ENCODE data around the gene G6PC3. TPM values are rescaled to one million over a fixed set of nuclear protein-coding genes. Genes with fewer than 3 reads are reported as not detected.
"Not testable (repeated sequence)": the region's sequence is repeated elsewhere in the genome, so short reads cannot be mapped to it uniquely, and the experiment has no call there.

Gene G6PC3
- total and polyA plus RNA-seq, 9 donors = 14.4 to 56.7 (median 37.1) TPM

GRCh38 chr17:44033861-44034408 lies 36.6 kb upstream of the G6PC3 start:
- Histone ChIP-seq H3K27me3 (no peaks in the 10 kb centered on the region), H3K9me3 (no peaks in the 10 kb centered on the region), H3K27ac (no peak overlapping the region), H3K4me3 (no peak overlapping the region), H3K36me3 (no peaks in the 10 kb centered on the region), H3K4me1 (ENCODE audit: insufficient read depth) (no peaks in the 10 kb centered on the region)
- intact Hi-C loops (cut with DNase I) = no loop called here
- TF ChIP-seq POLR2A (IDR thresholded peaks at IDR 0.05) (no peak), EP300 (IDR thresholded peaks at IDR 0.05) (no peak), CTCF (IDR thresholded peaks at IDR 0.05) (no peak)
- WGBS, 3 donors = 75 to 84% (median 82%) methylated on average over 3 of the region's 3 CpGs
- DNase-seq = no peak

GRCh38 chr17:44034688-44035087 lies 35.8 kb upstream of the G6PC3 start:
- DNase-seq; H3K27me3 ChIP-seq; intact Hi-C loops (cut with DNase I): not testable (repeated sequence)

GRCh38 chr17:44037471-44037870 lies 33.1 kb upstream of the G6PC3 start:
- no peaks in the 10 kb centered on the region for H3K9me3 ChIP-seq
- intact Hi-C loops (cut with DNase I) = no loop called here
- H3K27me3 ChIP-seq = no peaks in the 10 kb centered on the region
- no peaks in the 10 kb centered on the region for H3K4me1 ChIP-seq (ENCODE audit: insufficient read depth)
- WGBS, 3 donors = 83 to 95% (median 90%) methylated on average over 2 of the region's 2 CpGs
- H3K27ac ChIP-seq = no peak overlapping the region
- TF ChIP-seq EP300 (IDR thresholded peaks at IDR 0.05) (no peak), POLR2A (IDR thresholded peaks at IDR 0.05) (no peak), CTCF (IDR thresholded peaks at IDR 0.05) (no peak)
- no peak overlapping the region for H3K4me3 ChIP-seq
- H3K36me3 ChIP-seq = no peaks in the 10 kb centered on the region
- DNase-seq = no peak

More at GRCh38 chr17:44034688-44035087, 35.8 kb upstream of the G6PC3 start:
- not testable (repeated sequence) for H3K4me1 ChIP-seq (ENCODE audit: insufficient read depth); H3K36me3 ChIP-seq; H3K27ac ChIP-seq; H3K4me3 ChIP-seq; H3K9me3 ChIP-seq
- no CpG with 5 or more reads among the region's 3 CpGs for WGBS, 3 donors

- no peaks in the 10 kb centered on the region for H3K36me3 ChIP-seq
- 83 to 85% (median 85%) methylated on average over 3 of the region's 3 CpGs for WGBS, 3 donors
- intact Hi-C loops (cut with DNase I) = no loop called here
- no peak for TF ChIP-seq EP300 (IDR thresholded peaks at IDR 0.05)
- no peak for TF ChIP-seq CTCF (IDR thresholded peaks at IDR 0.05)
- TF ChIP-seq POLR2A (IDR thresholded peaks at IDR 0.05) = no peak
- DNase-seq = no peak
- no peak overlapping the region for H3K4me3 ChIP-seq
- H3K9me3 ChIP-seq = no peaks in the 10 kb centered on the region
- no peaks in the 10 kb centered on the region for H3K27me3 ChIP-seq
- no peaks in the 10 kb centered on the region for H3K4me1 ChIP-seq (ENCODE audit: insufficient read depth)
- no peak overlapping the region for H3K27ac ChIP-seq
These were observed 31.9 kb upstream of the G6PC3 start for GRCh38 chr17:44038604-44039011.

GRCh38 chr17:44039829-44040635 lies 30.5 kb upstream of the G6PC3 start:
- 68 to 78% (median 72%) methylated on average over 6 of the region's 6 CpGs for WGBS, 3 donors
- intact Hi-C loops (cut with DNase I) = loop anchor here in 3 of 4 donors (5.0 to 10.0 kb wide), 2 partner anchors 33 to 95 kb away; partner anchors contain the start of gene PPY (in 2 of the 3)
- H3K4me1 ChIP-seq (ENCODE audit: insufficient read depth) = no peaks in the 10 kb centered on the region
- H3K27ac ChIP-seq = no peak overlapping the region
- H3K36me3 ChIP-seq = no peaks in the 10 kb centered on the region
- H3K27me3 ChIP-seq = no peaks in the 10 kb centered on the region
- no peak for DNase-seq
- no peak overlapping the region for H3K4me3 ChIP-seq
- H3K9me3 ChIP-seq = no peaks in the 10 kb centered on the region
- TF ChIP-seq CTCF (IDR thresholded peaks at IDR 0.05) = no peak
- TF ChIP-seq POLR2A (IDR thresholded peaks at IDR 0.05) = no peak
- no peak for TF ChIP-seq EP300 (IDR thresholded peaks at IDR 0.05)

Data from ovary (tissue), 9 donors.